BJ (cell line): ENCODE measurements around the gene GPR50. TPM values are rescaled to one million over a fixed set of nuclear protein-coding genes. Genes with fewer than 3 reads are reported as not detected.

Experiments
- CTCF ChIA-PET: fragments of 350-600 bp; formaldehyde crosslinking; extraction: SDS; loops from one replicate; lab custom pipeline; 2021; ENCODE audit warnings: antibody characterized with exemption, inconsistent platforms; lab: Yijun Ruan, JAX
- POLR2A ChIA-PET: fragments of 300-600 bp; sonication (Branson Sonifier 250); formaldehyde crosslinking; extraction: SDS; loops from one replicate; lab custom pipeline; 2021; ENCODE audit warnings: antibody characterized with exemption; lab: Charles Lee
- DNase-seq: peaks from one replicate; pipeline ENCODE4 v3.0.0-alpha.2; 2011; ENCODE audit warnings: low read depth
- H3K27me3 ChIP-seq: 2 replicates; pipeline ENCODE4 v1.6.0; 2011; ENCODE audit warnings: low read length; ENCODE audit not compliant: control insufficient read depth, insufficient read depth
- H3K36me3 ChIP-seq: 2 replicates; pipeline ENCODE4 v1.5.1; 2011; ENCODE audit warnings: low read length; ENCODE audit not compliant: control insufficient read depth, insufficient read depth
- H3K4me3 ChIP-seq: 2 replicates; pipeline ENCODE4 v1.5.1; 2011; ENCODE audit warnings: low read depth, mild to moderate bottlenecking, control low read depth, low read length
- polyA plus RNA-seq: library from polyadenylated mRNA; depleted of rRNA; stranded (reverse); fragments of >200 nt; gene quantifications from 2 replicates; pipeline ENCODE4 v1.2.3, GENCODE V29; 2011
- TF ChIP-seq, protein P1 (sequence below): IDR thresholded peaks from 2 replicates; pipeline ENCODE4 v1.5.1; 2011; ENCODE audit warnings: low read depth, mild to moderate bottlenecking, control low read depth, inconsistent platforms, low read length, moderate library complexity; ENCODE audit not compliant: insufficient read depth

The GPR50 gene
- polyA plus RNA-seq, 1 experiment: not detected

DNA sequence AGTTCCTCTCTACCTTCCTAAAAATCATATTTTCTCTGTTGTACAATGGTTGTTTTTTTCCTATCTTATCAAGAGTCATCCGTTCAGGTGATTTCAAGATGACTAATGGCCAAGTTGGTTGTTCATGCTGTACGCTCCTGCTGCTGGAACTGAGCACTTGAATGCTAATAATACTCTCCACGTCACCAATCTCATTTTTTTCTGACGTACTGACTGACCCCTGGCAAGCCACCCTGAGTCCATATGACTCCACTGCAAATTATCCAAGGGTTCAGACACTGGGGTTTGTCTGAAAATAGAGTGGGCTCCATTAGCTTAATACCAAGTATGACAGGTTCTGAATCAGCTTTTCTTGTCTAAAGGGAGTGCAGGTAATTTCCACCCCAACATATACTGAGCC, 21.1 kb upstream of the GPR50 start:
- TF ChIP-seq, protein P1, sequence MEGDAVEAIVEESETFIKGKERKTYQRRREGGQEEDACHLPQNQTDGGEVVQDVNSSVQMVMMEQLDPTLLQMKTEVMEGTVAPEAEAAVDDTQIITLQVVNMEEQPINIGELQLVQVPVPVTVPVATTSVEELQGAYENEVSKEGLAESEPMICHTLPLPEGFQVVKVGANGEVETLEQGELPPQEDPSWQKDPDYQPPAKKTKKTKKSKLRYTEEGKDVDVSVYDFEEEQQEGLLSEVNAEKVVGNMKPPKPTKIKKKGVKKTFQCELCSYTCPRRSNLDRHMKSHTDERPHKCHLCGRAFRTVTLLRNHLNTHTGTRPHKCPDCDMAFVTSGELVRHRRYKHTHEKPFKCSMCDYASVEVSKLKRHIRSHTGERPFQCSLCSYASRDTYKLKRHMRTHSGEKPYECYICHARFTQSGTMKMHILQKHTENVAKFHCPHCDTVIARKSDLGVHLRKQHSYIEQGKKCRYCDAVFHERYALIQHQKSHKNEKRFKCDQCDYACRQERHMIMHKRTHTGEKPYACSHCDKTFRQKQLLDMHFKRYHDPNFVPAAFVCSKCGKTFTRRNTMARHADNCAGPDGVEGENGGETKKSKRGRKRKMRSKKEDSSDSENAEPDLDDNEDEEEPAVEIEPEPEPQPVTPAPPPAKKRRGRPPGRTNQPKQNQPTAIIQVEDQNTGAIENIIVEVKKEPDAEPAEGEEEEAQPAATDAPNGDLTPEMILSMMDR: no peak
- Histone ChIP-seq H3K4me3 (no peak overlapping the region), H3K36me3 (no peaks in the 10 kb centered on the region), H3K27me3 (no peaks in the 10 kb centered on the region)
- POLR2A ChIA-PET: no interaction called here
- CTCF ChIA-PET: no interaction called here
- no peak for DNase-seq

DNA sequence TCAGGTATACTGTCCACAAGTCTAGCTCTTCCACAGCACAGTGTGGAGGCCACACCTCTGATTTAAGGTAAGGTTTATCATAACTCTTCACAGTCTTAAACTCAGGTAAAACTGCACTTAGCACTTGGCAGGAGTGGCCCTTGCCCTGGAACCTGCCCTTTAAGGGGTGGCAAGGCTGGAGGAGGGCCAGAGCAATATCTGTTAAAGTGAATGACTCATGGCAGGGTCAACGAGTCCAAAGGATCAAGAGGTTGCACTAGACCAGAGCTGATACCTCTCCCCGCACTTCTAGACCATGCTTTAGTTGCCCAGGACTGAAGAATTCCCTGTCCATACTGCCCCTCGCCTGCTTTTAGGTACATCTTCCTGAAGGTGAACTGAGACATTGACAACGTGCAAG, 14.7 kb upstream of the GPR50 start:
- ChIA-PET POLR2A (no interaction called here), CTCF (no interaction called here)
- DNase-seq: no peak

DNA sequence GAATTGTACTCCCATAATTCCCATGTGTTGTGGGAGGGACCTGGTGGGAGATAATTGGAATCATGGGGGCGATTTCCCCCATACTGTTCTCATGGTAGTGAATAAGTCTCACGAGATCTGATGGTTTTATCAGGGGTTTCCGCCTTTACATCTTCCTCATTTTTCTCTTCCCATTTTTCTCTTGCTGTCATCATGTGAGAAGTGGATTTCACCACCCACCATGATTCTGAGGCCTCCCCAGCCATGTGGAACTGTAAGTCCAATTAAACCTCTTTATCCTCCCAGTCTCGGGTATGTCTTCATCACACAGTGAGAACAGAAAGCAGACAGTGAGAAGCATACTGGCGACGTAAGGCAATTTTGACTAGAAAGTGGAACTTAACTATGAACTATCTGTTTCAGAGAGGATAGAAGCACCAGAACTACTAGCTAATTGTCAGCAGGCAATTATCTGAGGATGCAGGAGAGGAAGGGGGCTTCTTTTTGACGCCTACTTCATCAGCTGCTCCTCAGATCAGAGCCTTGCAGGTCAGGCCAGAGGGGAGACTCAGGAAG, 8.5 kb upstream of the GPR50 start:
- ChIA-PET POLR2A (no interaction called here), CTCF (no interaction called here)
- DNase-seq: no peak
- Histone ChIP-seq H3K36me3 (no peaks in the 10 kb centered on the region), H3K4me3 (no peak overlapping the region), H3K27me3 (no peaks in the 10 kb centered on the region)
- TF ChIP-seq, protein P1: no peak

More for the DNA sequence above, 14.7 kb upstream of the GPR50 start:
- TF ChIP-seq, protein P1: no peak
- Histone ChIP-seq H3K36me3 (no peaks in the 10 kb centered on the region), H3K4me3 (no peak overlapping the region), H3K27me3 (no peaks in the 10 kb centered on the region)

DNA sequence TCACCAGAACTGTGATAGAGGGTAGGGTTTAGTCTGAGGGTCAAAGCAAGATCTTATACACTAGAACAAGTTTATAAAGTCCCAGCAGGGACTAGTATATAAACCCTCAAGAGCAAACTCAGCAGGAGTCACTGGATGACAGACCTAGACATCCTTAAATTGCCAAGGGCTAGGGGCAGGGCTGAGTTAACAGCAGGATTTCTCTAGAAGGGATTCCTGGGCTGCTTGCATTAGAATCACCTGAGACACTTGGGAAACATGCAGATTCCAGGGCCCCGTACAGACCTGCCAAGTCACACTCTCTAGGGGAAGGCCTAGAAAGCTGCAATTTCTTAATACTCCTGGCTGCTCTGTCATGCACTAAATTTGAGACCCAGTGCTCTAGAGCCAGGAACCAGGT, 6.6 kb upstream of the GPR50 start:
- Histone ChIP-seq H3K4me3 (no peak overlapping the region), H3K27me3 (no peaks in the 10 kb centered on the region; the same call in 1 of the 2 replicates), H3K36me3 (no peaks in the 10 kb centered on the region)
- ChIA-PET CTCF (no interaction called here), POLR2A (no interaction called here)
- DNase-seq: no peak
- TF ChIP-seq, protein P1: no peak

DNA sequence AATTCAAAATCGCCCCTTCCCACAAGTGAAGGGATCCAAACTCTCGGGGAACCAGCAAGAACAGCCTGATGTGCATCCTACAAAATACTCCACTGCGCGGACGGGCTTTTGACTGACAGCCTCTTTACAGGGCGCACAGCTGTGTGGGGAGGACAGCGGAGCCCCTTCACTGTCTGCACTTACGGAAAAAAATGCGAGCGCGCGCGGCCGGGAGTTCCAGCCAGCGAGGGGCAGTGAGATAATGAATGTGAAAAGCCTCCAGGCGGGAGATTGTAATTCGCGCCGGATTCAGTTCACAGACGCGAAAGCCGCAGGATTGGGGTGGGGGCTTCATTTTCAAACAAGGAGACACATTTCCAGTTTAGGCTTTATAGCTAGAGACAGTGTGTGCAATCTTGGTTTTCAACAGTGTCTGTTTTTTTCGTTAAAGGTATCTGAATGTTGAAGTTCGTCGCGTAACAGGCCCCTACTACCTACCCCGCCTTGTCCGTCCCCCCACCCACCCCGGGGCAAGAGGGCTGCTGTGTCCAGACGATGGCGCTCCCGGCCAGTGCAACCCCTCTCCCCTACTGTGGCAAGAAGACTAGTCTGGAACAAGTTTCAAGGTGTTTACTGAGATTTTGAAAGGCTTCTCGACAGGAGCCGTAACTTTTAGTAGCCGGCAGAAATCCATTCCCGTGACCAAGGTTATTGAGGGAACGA, 1.7 kb upstream of the GPR50 start:
- Histone ChIP-seq H3K4me3 (no peak overlapping the region), H3K27me3 (no peaks in the 10 kb centered on the region; the same call in 1 of the 2 replicates), H3K36me3 (no peaks in the 10 kb centered on the region)
- TF ChIP-seq, protein P1: no peak
- ChIA-PET CTCF (no interaction called here), POLR2A (no interaction called here)
- DNase-seq: no peak
